NB4 (cell line): ENCODE results near the gene OTUB2.

ENCODE experiments used
- MYC ChIP-seq: IDR thresholded peaks from 2 replicates; pipeline ENCODE4 v1.6.1; 2011; ENCODE audit warnings: low read depth, low read length
- TF ChIP-seq, protein P1 (sequence below): IDR thresholded peaks from one replicate; pipeline ENCODE4 v1.5.1; 2012; ENCODE audit warnings: low read depth, low read length
- TF ChIP-seq, protein P2 (sequence below): IDR thresholded peaks from 2 replicates; pipeline ENCODE4 v1.6.1; 2011; ENCODE audit warnings: low read depth, low read length

DNA sequence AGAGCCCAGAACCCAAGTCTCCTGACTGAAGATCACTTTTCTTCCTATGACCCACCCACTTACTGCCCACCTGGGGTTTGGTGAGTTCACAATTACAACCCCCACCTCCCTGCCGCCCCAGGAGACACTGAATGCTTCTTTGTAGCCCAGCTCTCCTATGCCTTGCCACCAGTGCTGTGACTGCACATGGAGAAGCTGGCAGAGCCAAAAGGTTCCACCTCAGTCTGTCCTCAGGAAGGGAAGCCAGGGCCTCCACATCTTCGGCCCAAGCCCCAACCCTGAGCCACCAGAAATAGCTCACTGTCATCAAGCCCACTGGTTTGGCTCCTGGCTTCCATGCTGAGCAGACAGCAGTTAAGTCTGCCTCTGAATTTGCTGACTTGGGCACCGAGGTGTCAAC lies 25.6 kb downstream of the OTUB2 start:
- TF ChIP-seq, protein P1, sequence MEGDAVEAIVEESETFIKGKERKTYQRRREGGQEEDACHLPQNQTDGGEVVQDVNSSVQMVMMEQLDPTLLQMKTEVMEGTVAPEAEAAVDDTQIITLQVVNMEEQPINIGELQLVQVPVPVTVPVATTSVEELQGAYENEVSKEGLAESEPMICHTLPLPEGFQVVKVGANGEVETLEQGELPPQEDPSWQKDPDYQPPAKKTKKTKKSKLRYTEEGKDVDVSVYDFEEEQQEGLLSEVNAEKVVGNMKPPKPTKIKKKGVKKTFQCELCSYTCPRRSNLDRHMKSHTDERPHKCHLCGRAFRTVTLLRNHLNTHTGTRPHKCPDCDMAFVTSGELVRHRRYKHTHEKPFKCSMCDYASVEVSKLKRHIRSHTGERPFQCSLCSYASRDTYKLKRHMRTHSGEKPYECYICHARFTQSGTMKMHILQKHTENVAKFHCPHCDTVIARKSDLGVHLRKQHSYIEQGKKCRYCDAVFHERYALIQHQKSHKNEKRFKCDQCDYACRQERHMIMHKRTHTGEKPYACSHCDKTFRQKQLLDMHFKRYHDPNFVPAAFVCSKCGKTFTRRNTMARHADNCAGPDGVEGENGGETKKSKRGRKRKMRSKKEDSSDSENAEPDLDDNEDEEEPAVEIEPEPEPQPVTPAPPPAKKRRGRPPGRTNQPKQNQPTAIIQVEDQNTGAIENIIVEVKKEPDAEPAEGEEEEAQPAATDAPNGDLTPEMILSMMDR = no peak
- TF ChIP-seq MYC = no peak
- TF ChIP-seq, protein P2, sequence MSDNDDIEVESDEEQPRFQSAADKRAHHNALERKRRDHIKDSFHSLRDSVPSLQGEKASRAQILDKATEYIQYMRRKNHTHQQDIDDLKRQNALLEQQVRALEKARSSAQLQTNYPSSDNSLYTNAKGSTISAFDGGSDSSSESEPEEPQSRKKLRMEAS = no peak
